Measurements from ENCODE around the gene ACO2. TPM values are rescaled to one million over a fixed set of nuclear protein-coding genes. Genes with fewer than 3 reads are reported as not detected.
A peak's percentile ranks its signal among the peaks of the same experiment; 100 is the strongest.
"Not testable (repeated sequence)": the region's sequence is repeated elsewhere in the genome, so short reads cannot be mapped to it uniquely, and the experiment has no call there.

ACO2 gene
- total RNA-seq, 2 experiments from 2014 or later, result 69.5 to 71.9 TPM

DNA sequence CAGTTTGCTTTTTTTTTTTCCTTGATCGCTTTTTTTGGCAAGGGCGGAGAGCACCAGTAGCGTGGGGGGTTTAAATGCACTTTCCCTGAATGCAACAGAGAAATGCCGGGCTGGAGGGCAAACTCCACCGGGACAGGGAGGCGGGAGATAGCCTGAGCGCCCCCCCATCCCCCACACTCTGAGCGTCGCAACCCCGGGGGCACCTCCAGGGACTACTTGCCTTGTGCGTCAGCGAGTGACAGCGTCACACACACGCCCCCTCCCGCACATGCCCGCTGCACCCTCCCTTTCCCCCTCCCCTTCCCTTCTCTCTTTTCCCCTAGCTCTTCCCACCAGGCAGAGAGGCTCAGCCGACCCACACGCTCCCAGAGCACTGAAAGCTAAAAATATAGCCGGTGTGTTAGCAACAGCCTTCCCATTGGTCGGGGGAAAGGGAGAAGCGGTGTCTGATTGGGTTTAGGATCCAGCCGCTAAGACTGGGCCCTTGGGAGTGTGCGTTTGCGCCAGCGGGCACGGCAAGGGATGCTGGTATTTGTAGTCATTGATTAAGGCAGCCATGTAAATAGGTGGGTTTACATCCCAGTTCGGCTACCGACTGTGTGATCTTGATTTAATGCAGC, 20.6 kb upstream of the ACO2 start:
- Histone ChIP-seq H3K27ac (ENCODE audit: low read depth in 1 of 2, low read length in 2 of 2) (peak overlapping the region; percentile 97 to 98), H3K4me3 (ENCODE audit: low read length) (peak overlapping the region; percentile 98), H3K4me1 (ENCODE audit: insufficient read depth, low read length) (peaks cover 41% of the 10 kb centered on the region), H3K27me3 (ENCODE audit: control insufficient read depth in 1 of 2, insufficient read depth in 2 of 2, low read length in 2 of 2) (no peaks in the 10 kb centered on the region), H3K36me3 (ENCODE audit: insufficient read depth, low read length) (peaks cover under 1% of the 10 kb centered on the region), H3K9me3 (ENCODE audit: control insufficient read depth in 1 of 2, insufficient read depth in 1 of 2, low read length in 2 of 2) (no peaks in the 10 kb centered on the region)
- Mint-ChIP-seq H3K27ac (peak overlapping the region; percentile 95), H3K27me3 (no peaks in the 10 kb centered on the region), H3K36me3 (ENCODE audit: low read depth) (peaks cover 36% of the 10 kb centered on the region), H3K4me1 (ENCODE audit: low read depth) (peaks cover 29% of the 10 kb centered on the region), H3K9me3 (no peaks in the 10 kb centered on the region), H3K4me3 (peak overlapping the region; percentile 94)
- TF ChIP-seq, protein P1, sequence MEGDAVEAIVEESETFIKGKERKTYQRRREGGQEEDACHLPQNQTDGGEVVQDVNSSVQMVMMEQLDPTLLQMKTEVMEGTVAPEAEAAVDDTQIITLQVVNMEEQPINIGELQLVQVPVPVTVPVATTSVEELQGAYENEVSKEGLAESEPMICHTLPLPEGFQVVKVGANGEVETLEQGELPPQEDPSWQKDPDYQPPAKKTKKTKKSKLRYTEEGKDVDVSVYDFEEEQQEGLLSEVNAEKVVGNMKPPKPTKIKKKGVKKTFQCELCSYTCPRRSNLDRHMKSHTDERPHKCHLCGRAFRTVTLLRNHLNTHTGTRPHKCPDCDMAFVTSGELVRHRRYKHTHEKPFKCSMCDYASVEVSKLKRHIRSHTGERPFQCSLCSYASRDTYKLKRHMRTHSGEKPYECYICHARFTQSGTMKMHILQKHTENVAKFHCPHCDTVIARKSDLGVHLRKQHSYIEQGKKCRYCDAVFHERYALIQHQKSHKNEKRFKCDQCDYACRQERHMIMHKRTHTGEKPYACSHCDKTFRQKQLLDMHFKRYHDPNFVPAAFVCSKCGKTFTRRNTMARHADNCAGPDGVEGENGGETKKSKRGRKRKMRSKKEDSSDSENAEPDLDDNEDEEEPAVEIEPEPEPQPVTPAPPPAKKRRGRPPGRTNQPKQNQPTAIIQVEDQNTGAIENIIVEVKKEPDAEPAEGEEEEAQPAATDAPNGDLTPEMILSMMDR (IDR thresholded peaks at IDR 0.05), result no peak
- peak; percentile 73 for ATAC-seq (ENCODE audit: poor library complexity)
- intact Hi-C loops (cut with DNase I, micrococcal nuclease), result loop anchor here (1.0 to 10.0 kb wide), 4 partner anchors 20 to 174 kb away; partner anchors contain the start of genes RANGAP1 (in 2 of the 2), DESI1 (in 1 of the 2), PHF5A (in 1 of the 2) and XRCC6 (in 1 of the 2)
- ChIA-PET POLR2A (interaction anchor here (0.5 to 10.6 kb wide), 18 partner anchors 9 to 241 kb away, joined by 3 to 234 read pairs (median 5); partner anchors contain the start of genes ACO2, DESI1, PHF5A and PMM1), CTCF (interaction anchor here (1.2 to 1.9 kb wide), 5 partner anchors 11 to 79 kb away, joined by 3 to 10 read pairs (median 5); partner anchors contain the start of genes ACO2 and PHF5A)
- DNase-seq, result peak; percentile 79 to 97 (median 84)

DNA sequence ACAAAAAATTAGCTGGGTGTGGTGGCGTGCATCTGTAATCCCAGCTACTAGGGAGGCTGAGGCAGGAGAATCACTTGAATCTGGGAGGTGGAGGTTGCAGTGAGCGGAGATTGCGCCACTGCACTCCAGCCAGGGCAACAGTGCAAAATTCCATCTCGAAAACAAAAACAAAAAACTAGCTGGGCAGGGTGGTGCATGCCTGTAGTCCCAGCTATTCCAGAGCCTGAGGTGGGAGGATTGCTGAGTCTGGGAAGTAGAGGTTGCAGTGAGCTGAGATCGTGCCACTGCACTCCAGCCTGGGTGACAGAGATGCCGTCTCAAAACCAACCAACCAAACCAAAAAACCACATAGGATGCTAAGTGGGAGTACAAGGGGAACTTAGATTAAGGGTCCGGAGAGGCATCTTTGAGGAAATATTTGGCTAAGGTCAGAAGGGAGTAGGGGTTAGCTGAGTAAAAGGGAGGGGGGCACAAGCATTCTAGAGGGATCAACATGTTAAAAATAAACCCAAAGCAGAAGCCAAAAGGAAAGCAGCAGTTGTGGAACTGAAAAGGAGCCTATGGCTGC, 10.7 kb upstream of the ACO2 start:
- Histone ChIP-seq H3K27me3 (ENCODE audit: control insufficient read depth in 1 of 2, insufficient read depth in 2 of 2, low read length in 2 of 2) (no peaks in the 10 kb centered on the region), H3K27ac (ENCODE audit: low read depth in 1 of 2, low read length in 2 of 2) (no peak overlapping the region), H3K9me3 (ENCODE audit: control insufficient read depth in 1 of 2, insufficient read depth in 1 of 2, low read length in 2 of 2) (no peaks in the 10 kb centered on the region), H3K4me1 (ENCODE audit: insufficient read depth, low read length) (no peaks in the 10 kb centered on the region), H3K4me3 (ENCODE audit: low read length) (no peak overlapping the region), H3K36me3 (ENCODE audit: insufficient read depth, low read length) (peaks cover 49% of the 10 kb centered on the region)
- Mint-ChIP-seq H3K27ac (no peak overlapping the region), H3K4me1 (ENCODE audit: low read depth) (peaks cover 7% of the 10 kb centered on the region), H3K4me3 (no peak overlapping the region), H3K36me3 (ENCODE audit: low read depth) (peaks cover 46% of the 10 kb centered on the region), H3K27me3 (no peaks in the 10 kb centered on the region), H3K9me3 (no peaks in the 10 kb centered on the region)
- CTCF ChIA-PET, result interaction anchor here (1.3 kb wide), 1 partner anchor 9 kb away, joined by 3 read pairs; no protein-coding TSS in a partner anchor
- TF ChIP-seq, protein P1 (IDR thresholded peaks at IDR 0.05), result no peak
- intact Hi-C loops (cut with DNase I, micrococcal nuclease), result no loop called here
- POLR2A ChIA-PET, result interaction anchor here (3.4 kb wide), 1 partner anchor 10 kb away, joined by 19 read pairs; the partner anchor contains the start of genes ACO2 and PHF5A
- ATAC-seq (ENCODE audit: poor library complexity) (no peak), DNase-seq (no peak)

DNA sequence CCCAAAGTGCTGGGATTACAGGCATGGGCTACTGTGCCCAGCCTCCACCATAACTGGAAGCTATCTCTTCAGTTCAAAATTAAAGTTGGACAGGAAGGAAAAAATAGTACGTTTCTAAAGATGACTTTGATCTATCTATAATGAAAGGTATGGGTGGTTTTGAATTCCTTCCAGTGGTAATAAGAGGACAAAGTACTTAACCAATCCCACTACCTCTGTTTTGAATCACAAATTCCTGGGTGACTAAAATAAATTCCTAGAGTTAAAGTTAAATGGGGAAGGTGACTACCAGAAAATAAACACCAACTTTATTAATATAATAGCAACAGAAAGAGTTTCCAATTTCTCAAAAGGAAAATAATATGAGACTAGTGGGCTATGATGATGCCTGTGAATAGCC, 9.5 kb upstream of the ACO2 start:
- CTCF ChIA-PET, result interaction anchor here (1.3 kb wide), 1 partner anchor 11 kb away, joined by 3 read pairs; no protein-coding TSS in a partner anchor
- Mint-ChIP-seq H3K4me1 (ENCODE audit: low read depth) (peaks cover 13% of the 10 kb centered on the region), H3K36me3 (ENCODE audit: low read depth) (peaks cover 55% of the 10 kb centered on the region), H3K4me3 (no peak overlapping the region), H3K27ac (no peak overlapping the region), H3K9me3 (no peaks in the 10 kb centered on the region), H3K27me3 (no peaks in the 10 kb centered on the region)
- TF ChIP-seq, protein P1 (IDR thresholded peaks at IDR 0.05), result no peak
- Histone ChIP-seq H3K9me3 (ENCODE audit: control insufficient read depth in 1 of 2, insufficient read depth in 1 of 2, low read length in 2 of 2) (no peaks in the 10 kb centered on the region), H3K4me3 (ENCODE audit: low read length) (no peak overlapping the region), H3K4me1 (ENCODE audit: insufficient read depth, low read length) (no peaks in the 10 kb centered on the region), H3K36me3 (ENCODE audit: insufficient read depth, low read length) (peaks cover 60% of the 10 kb centered on the region), H3K27me3 (ENCODE audit: control insufficient read depth in 1 of 2, insufficient read depth in 2 of 2, low read length in 2 of 2) (no peaks in the 10 kb centered on the region), H3K27ac (ENCODE audit: low read depth in 1 of 2, low read length in 2 of 2) (no peak overlapping the region)
- POLR2A ChIA-PET, result interaction anchor here (0.7 to 3.4 kb wide), 2 partner anchors 9 to 14 kb away, joined by 4 to 19 read pairs; partner anchors contain the start of genes ACO2 and PHF5A
- DNase-seq (no peak), ATAC-seq (ENCODE audit: poor library complexity) (no peak)
- intact Hi-C loops (cut with DNase I, micrococcal nuclease), result no loop called here

DNA sequence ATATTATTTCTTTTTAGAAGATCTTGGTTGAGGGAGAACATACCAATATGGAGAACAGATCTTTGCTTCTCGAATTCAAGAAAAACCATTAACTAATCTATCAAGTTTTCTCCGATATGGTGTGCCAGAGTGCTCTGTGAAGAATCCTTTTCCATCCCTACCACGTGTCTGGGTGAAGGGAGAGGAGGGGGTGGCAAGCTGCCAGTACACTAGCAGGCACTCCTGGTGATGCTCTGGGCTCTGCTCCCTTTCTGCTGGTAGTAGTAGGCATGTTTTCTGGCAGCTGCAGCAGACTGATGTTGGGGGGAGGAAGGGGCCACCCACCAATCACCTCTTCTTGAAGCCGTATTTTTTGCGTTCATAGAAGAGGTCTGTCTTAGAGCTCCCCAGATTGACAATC, 8.8 kb upstream of the ACO2 start:
- H3K27ac Mint-ChIP-seq; DNase-seq; H3K27me3 Mint-ChIP-seq; H3K27ac ChIP-seq (ENCODE audit: low read depth in 1 of 2, low read length in 2 of 2); H3K4me3 ChIP-seq (ENCODE audit: low read length); ATAC-seq (ENCODE audit: poor library complexity); H3K4me1 ChIP-seq (ENCODE audit: insufficient read depth, low read length); H3K9me3 Mint-ChIP-seq; H3K27me3 ChIP-seq (ENCODE audit: control insufficient read depth in 1 of 2, insufficient read depth in 2 of 2, low read length in 2 of 2); H3K9me3 ChIP-seq (ENCODE audit: control insufficient read depth in 1 of 2, insufficient read depth in 1 of 2, low read length in 2 of 2); H3K4me3 Mint-ChIP-seq: not testable (repeated sequence)
- peaks cover 66% of the 10 kb centered on the region for H3K36me3 ChIP-seq (ENCODE audit: insufficient read depth, low read length)
- peaks cover 61% of the 10 kb centered on the region for H3K36me3 Mint-ChIP-seq (ENCODE audit: low read depth)
- intact Hi-C loops (cut with DNase I, micrococcal nuclease), result loop anchor here in 1 of 2 experiments (10.0 kb wide), 1 partner anchor 135 kb away; no protein-coding TSS in a partner anchor
- POLR2A ChIA-PET, result interaction anchor here (0.8 kb wide), 1 partner anchor 8 kb away, joined by 3 read pairs; the partner anchor contains the start of gene PHF5A
- H3K4me1 Mint-ChIP-seq (ENCODE audit: low read depth), result peaks cover 19% of the 10 kb centered on the region
- CTCF ChIA-PET, result interaction anchor here (0.6 kb wide), 1 partner anchor 604 kb away, joined by 3 read pairs; the partner anchor contains the start of gene ST13

Measured in CD4-positive, alpha-beta T cell (primary cell).